Stimulated activated CD4-positive, alpha-beta T cell treated with anti-CD3 and anti-CD28 coated beads, Interleukin-1b, Interleukin-23, amount 100 ng/mL, for 48 hours (primary cell): ENCODE measurements around the gene PLPP2.
"Not testable (repeated sequence)": the region's sequence is repeated elsewhere in the genome, so short reads cannot be mapped to it uniquely, and the experiment has no call there.

Source experiments
- DNase-seq: peaks from one replicate; pipeline ENCODE4 v3.0.0-alpha.2; 2020

PLPP2 gene

DNA sequence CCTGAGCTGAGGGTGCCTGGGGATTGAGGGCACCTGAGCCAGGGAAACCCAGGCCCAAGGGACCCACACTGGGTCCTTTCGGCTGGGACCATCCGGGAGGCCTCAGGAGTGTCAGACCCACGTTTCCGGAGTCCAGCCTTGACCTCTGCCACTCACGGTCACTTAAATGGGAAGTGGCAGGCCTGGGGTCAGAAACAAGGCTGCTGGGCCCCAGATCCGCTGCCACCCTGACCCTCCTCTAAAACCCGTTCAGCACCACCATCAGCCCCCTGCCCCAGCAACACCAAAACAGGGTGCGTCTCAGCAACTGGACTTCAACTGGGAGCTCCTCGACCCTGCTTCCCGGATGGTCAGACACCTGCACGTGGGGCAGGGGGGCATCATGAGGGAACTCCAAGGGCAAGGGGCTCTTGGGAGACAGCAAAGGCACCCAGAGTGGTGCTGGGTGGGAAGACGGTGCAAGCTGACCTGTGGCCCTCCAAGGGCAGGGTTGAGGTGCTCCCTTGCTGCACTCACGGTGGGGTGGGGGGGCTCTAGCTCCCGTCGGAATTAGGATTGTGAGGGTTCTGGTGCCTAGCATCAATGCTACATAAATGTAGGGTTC, 1.2 kb upstream of the PLPP2 start:
- no peak for DNase-seq

DNA sequence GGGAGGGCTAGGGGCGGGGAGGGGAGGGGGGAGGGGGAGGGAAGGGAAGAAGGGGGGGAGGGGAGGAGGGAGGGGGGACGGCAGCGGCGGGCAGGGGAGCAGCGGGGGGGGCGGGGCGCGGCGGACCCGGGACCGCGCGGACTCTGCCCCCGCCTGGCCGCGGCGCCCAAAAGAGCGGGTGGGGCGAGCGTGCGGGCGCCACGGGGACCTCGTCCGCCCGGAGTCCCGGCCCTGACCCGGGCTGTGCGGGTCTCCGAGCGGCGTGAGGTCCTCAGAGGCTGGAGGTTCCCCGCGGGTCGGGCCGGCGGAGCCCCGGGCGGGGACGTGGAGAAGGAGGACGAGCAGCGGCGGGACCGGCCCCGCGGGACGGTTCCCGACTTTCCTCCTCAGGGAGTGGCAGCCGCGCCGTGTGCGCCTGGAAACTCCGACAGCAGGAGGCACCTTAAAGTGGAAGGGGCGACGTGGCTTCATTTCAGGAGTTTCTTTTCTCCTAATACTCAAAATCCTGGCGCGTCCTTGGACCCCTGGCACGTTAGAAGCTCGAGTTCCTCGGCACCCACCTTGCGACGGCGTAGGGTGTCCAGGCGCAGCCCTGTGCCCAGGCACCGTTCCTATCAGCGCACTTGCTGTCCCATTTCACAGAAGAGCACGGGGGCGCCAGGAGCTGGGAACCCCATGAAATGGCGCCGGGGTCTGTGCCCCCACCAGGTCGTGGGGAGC, 518 bp upstream of the PLPP2 start:
- no peak for DNase-seq

DNA sequence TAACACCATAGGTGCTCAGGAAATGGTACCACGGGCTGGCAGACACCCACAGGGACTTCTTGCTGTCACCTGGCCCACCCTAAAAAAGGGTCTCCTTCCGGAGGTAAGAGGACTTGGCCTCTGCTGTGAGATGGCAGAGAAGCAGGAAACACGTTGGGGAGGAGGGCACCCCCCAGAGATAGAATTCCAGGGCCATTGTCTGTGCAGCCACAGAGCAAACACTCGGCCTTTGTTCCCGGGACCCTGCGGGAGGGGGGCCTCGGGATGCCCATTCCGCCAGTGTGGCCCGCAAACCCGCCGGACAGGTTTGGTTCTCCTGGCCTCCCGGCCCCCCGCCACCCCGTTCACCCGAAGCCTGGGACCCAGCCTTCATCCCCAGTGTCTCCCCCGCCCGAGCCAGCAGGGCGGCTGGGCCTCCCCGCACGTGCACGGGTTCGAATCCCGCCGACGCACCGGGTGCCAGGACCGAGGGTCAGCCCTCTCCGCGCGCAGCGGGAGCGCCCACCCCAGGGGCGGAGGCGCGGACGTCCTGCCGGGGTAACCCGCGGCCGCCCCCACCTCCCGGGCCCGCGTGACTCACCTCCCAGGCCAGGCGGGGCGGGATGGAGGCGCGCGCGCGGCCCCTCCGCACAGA, 714 bp downstream of the PLPP2 start:
- DNase-seq: peak; percentile 8

DNA sequence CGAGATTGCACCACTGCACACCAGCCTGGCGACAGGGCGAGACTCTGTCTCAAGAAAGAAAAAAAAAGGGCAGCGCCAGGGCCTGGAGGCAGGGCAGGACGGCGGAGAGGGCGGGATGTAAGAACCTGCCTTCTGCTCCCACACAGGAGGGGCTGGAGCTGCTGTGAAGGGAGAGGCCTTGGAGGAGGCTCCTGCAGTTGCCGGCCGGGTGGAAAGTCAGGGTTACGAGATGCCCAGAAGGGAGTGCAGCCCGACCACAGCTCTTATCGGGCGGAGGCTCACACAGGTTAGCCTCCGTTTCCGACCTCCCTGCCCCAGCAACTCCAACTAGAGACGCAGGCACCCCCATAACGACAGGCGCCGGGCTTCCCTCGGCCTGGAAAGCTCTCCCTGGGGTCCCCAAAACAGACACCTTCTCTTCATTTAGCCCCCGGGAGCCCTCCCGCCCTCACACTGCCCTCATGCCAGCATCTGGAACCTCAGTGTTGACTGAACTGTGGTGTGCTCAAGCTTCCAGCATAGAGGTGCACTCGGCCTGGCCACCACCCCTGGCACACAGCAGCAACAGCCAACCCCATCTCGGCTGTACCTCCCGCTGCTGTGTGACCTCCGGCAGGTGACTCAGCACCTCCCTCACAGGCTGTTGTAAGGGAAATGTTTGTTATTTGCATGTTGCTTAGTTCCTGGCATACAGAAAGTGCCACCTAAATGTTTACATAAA, 1.4 kb downstream of the PLPP2 start:
- peak; percentile 43 for DNase-seq

DNA sequence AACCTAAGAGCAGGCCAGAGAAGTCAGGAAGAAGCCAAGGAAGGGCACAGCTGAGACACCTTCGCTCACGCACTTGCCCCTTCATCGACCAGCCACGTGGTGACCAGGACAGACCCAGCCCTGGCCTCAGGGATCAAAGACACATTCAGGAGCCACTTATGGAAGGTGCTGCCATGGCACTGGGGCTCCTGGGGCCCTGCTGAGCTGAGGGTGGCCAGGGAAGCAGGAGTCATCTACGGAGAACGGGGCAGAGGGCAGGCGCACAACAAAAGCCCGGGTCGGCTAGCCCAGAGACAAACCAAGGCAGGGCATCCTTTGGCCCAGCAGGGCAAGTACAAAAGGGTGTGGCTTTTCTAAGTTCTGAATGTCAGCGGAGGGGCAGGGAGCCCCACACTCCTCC, 2.3 kb downstream of the PLPP2 start:
- DNase-seq: no peak

DNA sequence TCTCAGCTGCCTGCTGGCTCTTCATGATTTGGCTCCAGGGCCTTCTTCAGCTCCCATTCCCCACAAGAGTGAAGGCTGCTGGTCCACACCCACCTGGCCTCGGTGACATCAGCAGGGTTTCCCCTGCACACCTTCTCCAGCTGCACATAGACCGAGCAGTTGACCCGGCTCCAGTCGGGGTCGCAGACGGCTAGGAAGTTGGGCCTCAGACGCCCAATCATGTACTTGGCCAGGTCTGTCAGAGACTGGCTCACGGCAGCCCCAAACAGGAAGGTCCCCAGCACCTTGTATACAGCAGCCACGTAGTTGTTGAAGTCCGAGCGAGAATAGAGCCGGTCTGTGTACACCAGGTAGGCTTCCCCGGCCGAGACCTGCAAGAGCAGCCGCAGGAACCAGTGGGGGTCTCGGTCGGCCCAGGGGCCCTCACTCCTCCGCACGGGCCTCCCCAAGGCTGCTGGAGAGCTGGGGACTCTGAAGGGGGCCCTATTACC, 3.8 kb downstream of the PLPP2 start:
- DNase-seq: no peak

DNA sequence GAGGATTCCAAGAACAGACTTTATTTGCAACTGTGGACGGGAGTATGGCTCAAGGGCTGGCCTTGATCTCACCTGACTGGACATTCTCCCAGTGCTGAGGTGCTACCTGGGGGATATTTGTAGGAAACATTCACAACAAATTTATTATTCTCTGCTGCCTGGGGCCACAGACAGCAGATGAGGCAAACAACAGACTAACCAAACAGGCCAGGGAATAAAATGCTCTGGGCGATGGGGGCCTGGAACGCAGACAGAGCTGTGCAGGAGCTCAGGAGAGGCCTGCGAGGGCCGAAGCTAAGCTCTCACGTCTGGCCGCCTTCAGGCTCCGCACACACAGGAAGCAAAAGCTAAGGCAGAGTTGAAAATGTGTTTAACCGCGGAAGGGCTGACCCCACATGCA, 7.8 kb downstream of the PLPP2 start:
- DNase-seq: no peak

DNA sequence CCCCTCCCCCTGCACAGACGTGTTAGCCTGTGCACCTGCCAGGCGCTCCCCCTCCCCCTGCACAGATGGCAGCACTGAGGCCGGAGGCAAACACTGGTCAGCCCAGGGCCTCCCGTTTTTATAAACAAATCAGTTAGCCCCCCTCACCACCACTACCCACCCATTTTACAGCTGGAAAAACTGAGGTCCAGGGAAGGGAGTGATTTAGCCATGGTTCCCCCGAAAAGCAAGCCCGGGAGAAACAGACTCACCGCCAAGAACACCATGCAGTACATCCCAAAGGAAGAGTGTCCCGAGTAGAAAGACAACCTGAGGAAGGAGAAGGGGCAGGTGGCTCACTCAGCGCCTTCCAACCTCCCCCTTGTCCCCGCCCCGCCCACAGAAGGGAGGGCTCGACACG, 8.7 kb downstream of the PLPP2 start:
- DNase-seq: no peak

DNA sequence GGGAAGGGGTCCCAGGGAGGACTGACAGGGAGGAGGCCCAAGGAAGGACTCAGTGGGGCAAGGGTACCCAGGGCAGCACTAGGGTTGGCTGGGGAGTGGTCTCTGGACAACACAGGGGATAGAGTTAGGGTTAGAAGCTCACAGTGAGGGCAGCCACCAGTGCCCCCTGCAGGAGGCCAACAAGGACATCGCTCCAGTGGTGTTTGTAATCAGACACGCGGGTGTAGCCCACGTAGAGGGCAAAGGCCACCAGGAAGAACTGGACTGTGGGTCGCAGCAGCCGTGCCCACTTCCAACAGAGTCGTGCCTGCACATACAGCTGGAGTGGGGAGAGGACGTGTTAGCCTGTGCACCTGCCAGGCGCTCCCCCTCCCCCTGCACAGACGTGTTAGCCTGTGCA, 9.2 kb downstream of the PLPP2 start:
- no peak for DNase-seq

DNA sequence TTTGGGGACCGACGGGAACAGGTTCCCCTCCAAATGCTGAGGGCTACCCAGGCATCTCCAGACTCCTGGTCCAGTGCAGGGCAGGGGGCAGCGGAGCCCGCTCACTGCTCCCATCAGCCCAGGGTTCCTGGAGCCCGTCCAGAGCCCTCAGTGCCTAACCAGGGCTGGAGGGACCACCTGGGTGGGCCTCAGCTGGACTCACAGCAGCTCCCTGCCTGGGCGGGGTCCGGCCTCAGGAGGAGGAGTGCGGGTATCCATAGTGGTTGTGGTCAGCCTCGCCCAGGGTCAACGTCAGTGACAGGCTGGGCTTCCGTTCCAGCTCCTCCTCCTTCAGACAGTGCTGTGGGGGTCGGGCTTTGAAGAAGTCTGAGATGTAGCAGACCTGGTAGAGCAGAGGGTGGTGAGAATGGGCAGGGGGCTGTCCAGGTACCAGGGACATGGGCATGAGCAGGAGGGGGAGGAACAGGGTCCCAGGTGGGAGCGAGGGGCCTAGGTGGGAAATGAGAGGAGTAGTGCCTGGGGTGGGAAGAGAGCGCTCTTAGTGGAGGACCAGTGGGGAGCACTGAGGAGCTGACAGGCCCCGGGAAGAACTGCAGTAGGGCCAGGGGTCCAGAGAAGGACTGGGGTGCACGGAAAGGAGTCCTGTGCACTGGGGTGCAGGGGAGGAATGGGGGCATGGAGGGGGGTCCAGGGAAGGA, 9.9 kb downstream of the PLPP2 start:
- no peak for DNase-seq

DNA sequence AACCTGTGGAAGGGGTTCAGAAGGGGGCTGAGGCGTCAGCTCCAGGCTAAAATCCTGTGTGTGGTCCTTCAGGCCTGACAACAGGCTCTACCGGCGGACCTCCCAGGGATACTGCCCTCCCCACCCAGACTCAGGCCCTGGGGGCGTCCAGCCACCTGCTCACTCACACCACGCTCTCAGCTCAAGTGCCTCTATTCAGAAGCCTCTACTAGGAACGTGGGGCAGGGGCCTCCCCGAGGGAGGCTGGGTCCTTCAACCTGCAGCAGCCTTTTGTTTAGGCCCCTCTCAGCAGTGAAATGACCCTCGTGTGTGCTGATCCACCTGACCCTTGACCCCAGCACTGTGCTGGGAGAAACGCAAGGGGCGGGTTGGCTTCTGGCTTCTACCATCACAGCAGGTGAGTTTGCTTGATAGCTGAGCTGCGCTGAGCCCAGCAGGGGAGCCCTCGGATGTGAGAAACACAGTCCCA, 10.6 kb downstream of the PLPP2 start:
- no peak for DNase-seq

DNA sequence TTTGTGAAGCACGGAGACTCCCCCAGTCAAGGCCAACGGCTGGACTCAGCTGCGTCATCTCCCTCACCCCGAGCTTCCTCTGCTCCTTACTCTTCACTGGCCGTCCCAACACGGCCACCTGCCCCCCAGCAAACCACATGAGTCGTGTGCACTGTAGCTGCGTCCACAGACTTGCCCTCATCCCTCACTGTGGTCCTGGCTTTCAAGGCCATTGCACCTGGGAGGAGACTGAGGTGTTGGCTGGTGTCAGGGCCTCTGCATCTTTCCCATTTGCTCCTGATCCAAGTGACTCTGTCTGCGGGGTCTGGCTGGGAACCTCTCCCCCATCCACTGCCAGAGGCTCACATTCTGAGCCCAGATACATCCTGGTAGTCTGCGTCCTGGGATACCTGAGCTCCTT, 11.5 kb downstream of the PLPP2 start:
- DNase-seq: no peak

DNA sequence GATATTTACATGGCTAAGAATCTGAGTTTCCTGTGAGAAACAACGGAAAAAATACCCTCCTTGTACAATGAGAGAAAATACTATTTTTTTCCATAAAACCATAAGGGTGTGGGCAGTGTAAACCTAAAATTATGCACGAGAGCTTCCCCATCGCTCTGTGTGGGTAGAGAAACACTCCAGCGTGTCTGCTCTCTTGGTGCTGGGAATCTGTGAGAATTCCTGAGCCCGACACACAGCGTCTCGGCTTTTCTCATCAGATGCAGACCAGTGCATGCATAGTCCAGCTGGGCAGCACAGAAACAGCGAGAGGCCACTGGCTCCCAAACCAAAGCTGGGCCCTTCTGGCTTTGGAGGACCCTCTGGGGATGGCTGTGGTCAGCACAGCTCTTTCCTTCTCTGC, 12.0 kb downstream of the PLPP2 start:
- DNase-seq: no peak

DNA sequence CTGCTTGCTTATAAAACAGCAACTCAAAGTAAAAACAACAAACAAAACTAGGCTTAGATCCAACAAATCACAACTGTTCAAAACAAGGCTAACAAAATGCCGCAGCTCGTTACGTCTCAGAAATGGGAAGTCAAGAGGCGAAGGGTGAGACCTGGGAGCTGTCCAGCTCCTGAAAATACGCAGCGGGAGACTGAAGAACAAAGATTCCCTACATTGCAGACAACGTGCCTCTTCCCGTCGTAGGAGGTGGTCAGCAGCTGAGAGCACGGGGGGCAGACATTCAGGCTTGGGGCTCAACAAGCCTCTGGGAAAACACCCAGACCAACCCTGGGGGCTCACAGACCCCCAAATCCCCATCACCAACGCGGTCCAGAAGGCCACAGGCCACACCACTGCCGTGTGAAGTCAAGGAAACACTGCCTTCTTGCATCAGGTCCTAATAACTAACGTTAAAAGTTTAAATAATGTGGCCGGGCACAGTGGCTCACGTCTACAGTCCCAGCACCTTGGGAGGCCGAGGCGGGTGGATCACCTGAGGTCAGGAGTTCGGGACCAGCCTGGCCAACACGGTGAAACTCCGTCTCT, 13.5 kb downstream of the PLPP2 start:
- DNase-seq: no peak

DNA sequence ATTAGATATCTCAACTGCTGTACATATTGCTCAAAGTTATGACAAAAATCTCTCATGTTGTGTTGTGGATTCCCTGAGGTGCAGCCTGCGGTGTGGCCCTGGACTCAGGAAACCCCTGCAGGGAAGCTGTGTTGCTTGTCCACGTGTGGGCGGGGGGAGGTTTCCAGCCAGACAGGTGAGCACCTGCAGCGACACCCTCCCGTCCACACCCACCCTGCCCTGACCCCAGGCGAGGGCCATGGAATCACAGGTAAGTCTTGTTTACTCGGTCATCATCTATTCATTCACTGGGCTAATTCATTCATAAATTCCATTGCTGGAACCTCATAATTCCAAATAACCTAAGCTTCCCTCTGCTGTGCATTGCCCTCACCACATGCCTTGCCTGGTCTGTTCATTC, 14.1 kb downstream of the PLPP2 start:
- no peak for DNase-seq

DNA sequence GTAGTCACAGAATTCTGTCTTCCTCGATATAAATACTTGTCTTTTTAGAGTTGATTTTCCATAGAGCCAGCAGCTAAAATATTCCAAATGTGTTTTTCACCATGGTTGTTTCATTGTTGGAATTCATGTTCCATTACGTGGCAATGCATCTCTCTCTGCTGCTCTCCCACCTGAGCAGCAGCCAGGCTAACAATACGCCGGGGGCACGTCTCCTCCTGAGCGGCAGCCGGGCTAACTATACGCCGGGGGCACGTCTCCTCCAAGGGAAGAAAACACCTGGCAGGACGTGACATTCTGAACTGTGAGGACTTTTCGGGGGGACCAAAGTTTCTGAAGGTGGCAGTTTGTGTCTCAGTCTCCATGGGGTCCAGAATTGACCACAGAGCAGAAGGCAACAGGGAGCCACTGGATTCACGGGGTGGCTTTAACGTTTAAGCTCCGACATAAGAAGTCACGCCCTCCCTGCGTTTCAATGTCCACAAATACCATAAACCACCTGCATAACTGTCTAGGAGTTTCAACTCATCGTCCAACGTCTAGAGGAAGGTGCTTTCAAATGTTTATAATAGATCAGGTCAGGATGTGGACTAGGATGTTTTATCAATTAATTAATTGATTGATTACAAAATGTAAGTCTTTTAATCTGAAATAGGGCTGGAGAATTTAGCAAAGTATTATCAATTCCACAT, 15.1 kb downstream of the PLPP2 start:
- DNase-seq: no peak

DNA sequence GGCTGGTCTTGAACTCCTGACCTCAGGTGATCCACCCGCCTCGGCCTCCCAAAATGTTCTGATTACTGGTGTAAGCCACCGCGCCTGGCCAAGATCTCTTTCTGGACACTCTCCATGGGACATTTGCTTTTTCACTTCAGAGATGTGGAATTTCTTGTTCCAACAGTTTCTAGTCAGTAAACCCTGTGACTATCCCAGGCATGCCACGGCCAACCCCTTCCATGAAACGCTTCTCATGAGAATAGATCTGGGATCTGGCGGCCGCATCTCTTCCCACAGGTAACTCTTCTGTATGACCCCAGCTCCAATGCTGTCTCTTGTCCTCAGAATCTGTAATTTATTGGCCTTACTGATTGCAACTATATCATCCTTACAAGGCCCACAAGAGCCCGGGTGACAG, 16.2 kb downstream of the PLPP2 start:
- no peak for DNase-seq

DNA sequence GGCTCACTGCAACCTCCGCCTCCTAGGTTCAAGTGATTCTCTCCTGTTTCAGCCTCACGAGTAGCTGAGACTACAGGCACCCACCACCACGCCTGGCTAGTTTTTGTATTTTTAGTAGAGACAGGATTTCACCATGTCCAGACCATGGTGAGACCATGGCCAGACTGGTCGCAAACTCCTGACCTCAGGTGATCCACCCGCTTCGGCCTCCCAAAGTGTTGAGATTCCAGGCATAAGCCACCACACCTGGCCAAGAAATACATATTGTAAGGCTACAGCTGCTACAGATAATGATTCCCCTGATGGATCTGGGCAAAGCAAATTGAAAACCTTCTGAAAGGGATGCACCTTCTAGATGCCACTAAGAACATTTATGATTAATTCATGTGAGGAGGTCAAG, 17.8 kb downstream of the PLPP2 start:
- no peak for DNase-seq

DNA sequence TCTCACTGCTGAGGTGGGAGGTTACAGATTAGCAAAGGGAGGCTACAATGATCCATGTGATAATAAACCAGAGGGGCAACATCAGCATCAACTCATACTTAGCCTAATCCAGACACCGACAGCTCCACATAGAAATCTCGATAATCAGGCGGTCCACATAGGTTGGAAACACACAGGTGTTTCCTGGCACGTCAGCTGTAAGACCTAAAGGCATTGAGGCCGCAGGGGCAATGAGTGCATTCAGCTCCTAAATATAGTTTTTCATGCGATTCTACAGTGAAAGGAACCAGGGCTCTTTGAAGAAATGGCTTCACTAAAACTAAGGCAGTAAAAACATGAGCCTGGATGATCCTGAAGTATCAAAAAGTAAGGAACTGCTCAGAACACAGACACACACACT, 19.3 kb downstream of the PLPP2 start:
- DNase-seq: no peak

DNA sequence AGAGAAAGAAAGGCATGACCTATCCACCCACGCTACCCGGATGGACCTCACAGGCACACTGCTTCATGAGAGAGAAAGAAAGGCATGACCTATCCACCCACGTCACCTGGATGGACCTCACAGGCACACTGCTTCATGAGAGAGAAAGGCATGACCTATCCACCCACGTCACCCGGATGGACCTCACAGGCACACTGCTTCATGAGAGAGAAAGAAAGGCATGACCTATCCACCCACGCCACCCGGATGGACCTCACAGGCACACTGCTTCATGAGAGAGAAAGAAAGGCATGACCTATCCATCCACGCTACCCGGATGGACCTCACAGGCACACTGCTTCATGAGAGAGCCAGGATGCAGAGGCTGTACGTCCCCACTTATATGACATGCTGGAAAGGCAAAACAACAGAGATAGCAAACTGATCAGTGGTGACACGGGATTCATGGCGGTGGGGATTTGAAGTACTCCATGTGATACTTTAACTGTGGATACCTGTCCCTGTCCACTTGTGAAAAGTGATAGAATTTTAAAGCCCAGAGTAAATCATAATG, 20.4 kb downstream of the PLPP2 start:
- DNase-seq: not testable (repeated sequence)

DNA sequence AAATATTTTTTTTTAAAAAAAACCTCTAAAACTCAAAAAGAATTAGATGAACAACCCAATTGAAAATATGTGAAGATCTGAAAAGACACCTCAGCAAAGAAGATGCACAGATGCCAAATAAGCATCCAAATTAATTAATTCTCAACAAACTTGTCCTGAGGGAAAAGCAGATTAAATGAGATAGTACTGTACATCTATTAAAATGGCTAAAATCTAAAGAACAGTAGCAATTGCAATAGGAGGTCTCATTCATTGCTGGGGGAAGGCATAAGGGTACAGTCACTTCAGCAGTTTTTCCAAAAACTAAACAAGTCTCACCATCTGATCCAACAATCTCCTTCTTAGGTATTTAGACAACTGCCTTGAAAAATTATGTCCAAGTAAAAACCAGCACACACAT, 22.0 kb downstream of the PLPP2 start:
- no peak for DNase-seq

DNA sequence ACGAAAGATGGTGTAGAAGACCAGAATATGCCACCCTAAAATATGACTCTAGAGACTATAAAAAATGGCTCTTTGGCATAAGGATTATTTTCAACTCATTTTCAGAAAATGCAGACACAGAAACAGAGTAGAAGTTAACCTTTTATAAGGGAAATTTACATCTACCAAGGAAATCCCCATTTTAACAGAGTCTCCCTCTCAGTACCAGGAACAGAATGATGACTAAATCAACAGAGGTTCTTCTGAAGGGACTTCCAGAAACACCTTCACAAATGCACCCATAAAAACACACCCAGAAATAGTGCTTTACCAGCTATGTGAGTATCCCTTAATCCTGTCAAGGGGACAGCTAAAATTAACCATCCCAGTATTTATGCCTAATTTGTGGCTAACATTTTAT, 29.1 kb downstream of the PLPP2 start:
- DNase-seq: no peak
